ES-I3 (cell line): Measurements from ENCODE around the gene TMEM60.
"Not testable (repeated sequence)": the region's sequence is repeated elsewhere in the genome, so short reads cannot be mapped to it uniquely, and the experiment has no call there.

ENCODE experiments used
- H3K36me3 ChIP-seq: 2 replicates; pipeline ENCODE4 v1.6.1; 2013; ENCODE audit warnings: mild to moderate bottlenecking, low read length, control low read depth, moderate library complexity; ENCODE audit not compliant: insufficient read depth
- H3K4me1 ChIP-seq: 2 replicates; pipeline ENCODE4 v1.6.1; 2013; ENCODE audit warnings: mild to moderate bottlenecking, control low read depth, low read length; ENCODE audit not compliant: insufficient read depth
- H3K9ac ChIP-seq: 2 replicates; pipeline ENCODE4 v1.6.1; 2013; ENCODE audit warnings: low read depth, mild to moderate bottlenecking, low read length, moderate library complexity
- H3K9me3 ChIP-seq: 2 replicates; pipeline ENCODE4 v1.6.1; 2013; ENCODE audit warnings: mild to moderate bottlenecking, low read length, moderate library complexity; ENCODE audit not compliant: control insufficient read depth, insufficient read depth

Gene TMEM60

GRCh38 chr7:77798394-77799077, at the start of gene TMEM60, which contains the start of gene PHTF2:
Gene TMEM60 (minus strand): TSS chr7:77798434. CDS start chr7:77794373, 4,061 bp downstream.
Gene PHTF2 (plus strand): TSS chr7:77798773.
- H3K4me1 ChIP-seq, result peaks cover 10% of the 10 kb centered on the region
- H3K9ac ChIP-seq, result peak within 1 kb of the TSS; percentile 92
- no peaks in the 10 kb centered on the region for H3K9me3 ChIP-seq
- peaks cover 2% of the 10 kb centered on the region; the same call in 1 of the 2 replicates for H3K36me3 ChIP-seq

DNA sequence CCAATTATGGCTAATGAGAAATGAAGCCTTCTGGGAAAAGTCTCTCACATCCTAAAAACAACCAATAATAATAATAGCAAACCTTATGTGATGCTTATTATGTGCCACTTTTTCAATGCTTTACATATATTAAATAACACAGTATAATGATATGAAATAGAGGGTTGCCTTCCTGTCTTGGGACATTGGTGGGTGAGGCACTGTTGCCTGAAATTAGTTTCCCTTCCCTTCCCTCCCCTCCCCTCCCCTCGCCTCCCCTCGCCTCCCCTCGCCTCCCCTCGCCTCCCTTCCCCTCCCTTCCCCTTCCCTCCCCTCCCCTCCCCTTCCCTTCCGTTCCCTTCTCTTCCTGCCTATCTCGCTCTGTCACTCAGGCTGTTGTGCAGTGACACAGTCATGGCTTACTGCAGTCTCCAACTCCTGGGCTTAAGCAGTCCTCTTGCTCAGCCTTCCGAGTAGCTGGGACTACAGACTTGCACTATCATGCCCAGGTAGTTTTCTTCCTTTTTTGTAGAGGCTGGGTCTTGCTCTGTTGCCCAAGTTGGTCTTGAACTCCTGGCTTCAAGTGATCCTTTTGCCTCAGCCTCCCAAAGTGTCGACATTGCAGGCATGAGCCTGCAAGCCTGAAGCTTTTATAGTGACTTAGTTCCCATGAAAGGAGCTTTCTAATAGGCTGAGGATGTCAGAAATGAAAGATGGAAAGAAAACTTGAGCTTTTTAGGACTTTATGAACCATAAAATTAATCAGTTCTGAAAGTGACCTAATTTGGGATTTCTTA, 48.3 kb upstream of the TMEM60 start:
- H3K36me3 ChIP-seq, result no peaks in the 10 kb centered on the region
- peaks cover 3% of the 10 kb centered on the region; the same call in 1 of the 2 replicates for H3K4me1 ChIP-seq
- H3K9ac ChIP-seq, result no peak overlapping the region
- H3K9me3 ChIP-seq, result no peaks in the 10 kb centered on the region

DNA sequence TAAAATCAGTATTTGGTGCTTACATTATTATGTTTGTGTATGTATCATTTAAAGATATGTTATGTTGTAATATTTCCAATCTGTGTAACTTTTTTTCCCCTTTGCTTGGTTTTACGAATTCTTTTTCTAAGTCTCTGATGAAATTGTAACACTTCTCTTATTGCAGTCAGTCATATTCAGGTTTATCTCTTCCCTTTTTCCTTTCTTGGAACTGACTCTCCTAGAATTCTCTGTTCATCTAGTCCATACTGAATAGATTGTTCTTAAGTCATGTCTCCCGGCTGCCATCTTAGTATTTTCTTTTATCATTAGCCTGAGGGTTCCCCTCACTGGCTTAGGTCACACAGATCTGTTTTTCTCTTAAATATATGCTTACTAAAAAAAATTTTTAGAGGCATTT, 45.0 kb upstream of the TMEM60 start:
- H3K36me3 ChIP-seq, result no peaks in the 10 kb centered on the region
- H3K4me1 ChIP-seq, result peaks cover 3% of the 10 kb centered on the region; the same call in 1 of the 2 replicates
- H3K9me3 ChIP-seq, result no peaks in the 10 kb centered on the region
- no peak overlapping the region for H3K9ac ChIP-seq

DNA sequence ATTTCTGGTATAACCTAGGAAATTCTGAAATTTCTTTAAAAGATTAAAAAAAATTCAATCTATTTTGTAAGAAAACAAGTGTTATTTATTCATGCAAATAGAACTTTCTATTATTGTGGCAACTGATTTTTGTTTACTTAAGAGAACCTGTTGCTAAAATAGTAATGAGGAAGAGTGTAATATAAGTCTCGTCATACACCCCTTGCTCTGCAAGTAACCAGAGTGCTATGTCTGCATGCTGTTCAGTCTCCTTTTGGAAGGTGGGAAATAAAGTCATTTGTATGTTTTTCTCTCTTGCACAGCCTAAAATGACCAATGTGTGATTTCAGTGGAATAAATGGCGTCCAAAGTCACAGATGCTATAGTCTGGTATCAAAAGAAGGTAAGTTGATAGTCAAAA, 41.7 kb upstream of the TMEM60 start:
- Histone ChIP-seq H3K9ac (no peak overlapping the region), H3K36me3 (no peaks in the 10 kb centered on the region), H3K4me1 (no peaks in the 10 kb centered on the region), H3K9me3 (no peaks in the 10 kb centered on the region)

DNA sequence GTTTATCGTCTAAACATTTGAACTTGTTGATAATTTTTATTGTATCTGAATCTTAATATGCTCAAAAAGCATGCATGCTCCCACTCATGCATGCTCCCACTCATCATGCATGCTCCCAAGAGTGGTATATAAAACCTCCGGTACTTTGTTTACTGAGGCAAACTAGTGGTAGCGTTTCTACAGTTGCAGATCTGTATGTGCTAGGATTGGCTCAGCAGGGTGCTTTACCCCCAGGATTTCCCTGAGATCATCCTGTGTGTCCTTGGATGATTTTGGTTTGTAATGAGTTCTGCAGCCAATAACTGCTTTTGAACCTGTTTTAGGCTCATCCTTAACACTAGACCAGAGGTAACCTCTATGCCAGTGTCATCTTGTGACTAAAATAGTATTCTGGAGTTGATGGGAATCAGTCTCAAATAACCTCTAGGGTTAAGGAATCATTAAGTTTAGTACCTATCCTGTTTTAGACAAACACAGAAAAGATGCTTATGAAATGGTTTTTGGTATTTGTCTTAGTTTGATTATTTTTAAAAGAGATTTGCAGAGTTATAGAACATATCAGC, 40.8 kb upstream of the TMEM60 start:
- Histone ChIP-seq H3K9ac (no peak overlapping the region), H3K4me1 (peaks cover 5% of the 10 kb centered on the region; the same call in 1 of the 2 replicates), H3K9me3 (no peaks in the 10 kb centered on the region), H3K36me3 (no peaks in the 10 kb centered on the region)

DNA sequence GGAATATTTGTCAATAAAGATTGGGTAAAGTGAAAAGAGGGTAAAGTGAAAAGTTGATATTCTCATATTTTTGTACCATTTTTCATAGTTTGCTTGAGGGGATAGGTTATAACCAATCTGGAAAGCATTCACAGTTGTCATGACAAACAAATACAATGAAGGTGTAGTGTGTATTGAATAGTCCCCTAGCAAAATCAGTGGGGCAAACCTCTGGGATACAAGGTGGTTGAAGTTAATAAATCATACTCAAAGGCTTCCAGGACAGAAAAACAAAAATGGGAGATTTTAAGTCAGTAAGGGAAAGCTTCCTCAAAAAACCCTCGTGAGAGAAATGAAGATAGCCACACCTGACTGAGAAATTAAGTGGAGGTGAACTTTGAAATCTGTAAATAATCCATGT, 39.7 kb upstream of the TMEM60 start:
- Histone ChIP-seq H3K9ac (no peak overlapping the region), H3K4me1 (peaks cover 5% of the 10 kb centered on the region; the same call in 1 of the 2 replicates), H3K9me3 (no peaks in the 10 kb centered on the region), H3K36me3 (no peaks in the 10 kb centered on the region)

GRCh38 chr7:77837275-77837674, 39.0 kb upstream of the TMEM60 start:
- Histone ChIP-seq H3K36me3 (no peaks in the 10 kb centered on the region), H3K9ac (no peak overlapping the region), H3K9me3 (no peaks in the 10 kb centered on the region), H3K4me1 (peaks cover 5% of the 10 kb centered on the region; the same call in 1 of the 2 replicates)

DNA sequence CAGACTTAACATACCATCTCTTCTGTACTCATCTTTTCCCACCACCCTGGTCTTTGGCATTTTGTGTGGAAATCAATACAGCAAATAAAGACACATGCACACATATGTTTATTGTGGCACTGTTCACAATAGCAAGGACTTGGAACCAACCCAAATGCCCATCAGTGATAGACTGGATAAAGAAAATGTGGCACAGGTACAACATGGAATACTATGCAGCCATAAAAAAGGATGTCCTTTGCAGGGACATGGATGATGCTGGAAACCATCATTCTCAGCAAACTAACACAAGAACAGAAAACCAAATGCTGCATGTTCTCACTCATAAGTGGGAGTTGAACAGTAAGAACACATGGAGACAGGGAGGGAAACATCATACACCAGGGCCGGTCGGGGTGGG, 38.2 kb upstream of the TMEM60 start:
- H3K4me1 ChIP-seq, H3K36me3 ChIP-seq, H3K9ac ChIP-seq, H3K9me3 ChIP-seq: not testable (repeated sequence)

GRCh38 chr7:77833136-77833535, 34.9 kb upstream of the TMEM60 start:
- H3K9ac ChIP-seq, result no peak overlapping the region
- H3K36me3 ChIP-seq, result no peaks in the 10 kb centered on the region
- no peaks in the 10 kb centered on the region for H3K9me3 ChIP-seq
- peaks cover 5% of the 10 kb centered on the region for H3K4me1 ChIP-seq

DNA sequence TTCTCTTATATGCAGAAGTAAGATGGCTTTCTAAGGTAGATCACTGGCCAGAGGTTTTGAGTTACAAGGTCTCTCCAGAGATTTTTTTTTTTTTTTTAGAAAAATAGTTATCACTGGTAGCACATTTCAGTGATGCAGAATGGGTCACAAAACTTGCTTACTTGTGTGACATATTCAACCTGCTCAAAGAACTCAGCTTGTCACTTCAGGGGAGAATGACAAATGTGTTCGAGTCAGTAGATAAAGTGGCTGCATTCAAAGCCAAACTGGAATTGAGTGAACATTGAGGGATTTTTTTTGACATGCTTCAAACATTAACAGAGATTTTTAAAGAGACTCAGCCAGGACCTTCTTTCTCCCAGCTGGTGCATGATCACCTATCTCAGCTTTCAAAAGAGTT, 33.7 kb upstream of the TMEM60 start:
- Histone ChIP-seq H3K9ac (no peak overlapping the region), H3K9me3 (no peaks in the 10 kb centered on the region), H3K4me1 (peaks cover 5% of the 10 kb centered on the region), H3K36me3 (no peaks in the 10 kb centered on the region)

GRCh38 chr7:77831481-77831880, 33.2 kb upstream of the TMEM60 start:
- no peaks in the 10 kb centered on the region for H3K9me3 ChIP-seq
- H3K9ac ChIP-seq, result no peak overlapping the region
- H3K4me1 ChIP-seq, result peaks cover 5% of the 10 kb centered on the region
- H3K36me3 ChIP-seq, result no peaks in the 10 kb centered on the region

DNA sequence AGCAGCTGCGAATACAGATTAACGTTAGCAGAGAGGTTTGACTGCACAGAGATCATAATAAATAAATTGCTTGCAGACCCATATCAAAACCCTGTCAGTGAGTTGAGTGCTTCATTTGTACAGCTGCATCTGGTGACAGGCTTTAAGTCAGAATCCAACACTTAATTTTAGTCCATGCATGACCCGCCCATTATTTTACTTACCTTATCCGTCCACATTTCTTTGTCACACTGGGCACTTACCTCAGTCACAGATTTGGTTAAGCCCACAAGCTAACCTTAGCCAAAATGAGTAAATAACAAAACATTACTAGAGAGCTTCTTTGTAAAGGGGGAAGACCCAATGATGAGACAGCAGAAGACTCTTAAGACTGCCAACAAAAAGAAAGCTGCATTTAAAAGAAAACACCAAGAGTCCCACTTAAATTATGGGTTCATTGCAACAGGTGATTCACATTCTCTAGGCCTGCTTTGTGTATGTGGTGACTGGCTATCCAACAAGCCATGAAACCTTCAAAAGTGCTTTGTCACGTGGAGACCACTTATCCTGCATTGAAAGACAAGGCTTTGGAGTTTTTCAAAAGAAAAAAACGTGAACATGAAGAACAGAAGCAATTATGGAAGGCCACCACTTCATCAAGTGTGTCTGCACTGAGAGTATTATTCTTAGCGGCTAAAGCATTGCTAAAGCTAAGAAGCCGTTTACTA, 32.6 kb upstream of the TMEM60 start:
- H3K9ac ChIP-seq, result no peak overlapping the region
- H3K4me1 ChIP-seq, result peaks cover 5% of the 10 kb centered on the region
- H3K36me3 ChIP-seq, result no peaks in the 10 kb centered on the region
- no peaks in the 10 kb centered on the region for H3K9me3 ChIP-seq

DNA sequence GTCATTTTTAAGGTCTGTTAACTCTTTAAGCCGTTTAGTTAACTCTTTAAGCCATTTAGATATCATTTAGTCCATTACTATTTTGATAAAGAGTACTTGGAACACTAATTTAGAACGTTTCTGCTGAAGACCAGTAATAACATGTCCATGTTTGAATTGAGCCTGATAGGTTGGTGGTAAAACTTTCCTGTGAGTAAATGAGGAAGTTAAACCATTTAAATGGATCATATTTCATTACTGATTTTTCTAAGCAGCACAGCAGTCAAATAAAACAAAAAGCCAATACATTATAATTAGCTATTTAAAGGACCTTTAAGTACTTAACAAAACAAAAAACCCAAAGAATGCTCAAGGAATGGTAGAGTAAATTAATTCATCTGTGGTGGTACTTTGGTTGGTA, 29.8 kb upstream of the TMEM60 start:
- Histone ChIP-seq H3K9me3 (no peaks in the 10 kb centered on the region), H3K36me3 (no peaks in the 10 kb centered on the region), H3K4me1 (no peaks in the 10 kb centered on the region; the same call in 1 of the 2 replicates), H3K9ac (no peak overlapping the region)

DNA sequence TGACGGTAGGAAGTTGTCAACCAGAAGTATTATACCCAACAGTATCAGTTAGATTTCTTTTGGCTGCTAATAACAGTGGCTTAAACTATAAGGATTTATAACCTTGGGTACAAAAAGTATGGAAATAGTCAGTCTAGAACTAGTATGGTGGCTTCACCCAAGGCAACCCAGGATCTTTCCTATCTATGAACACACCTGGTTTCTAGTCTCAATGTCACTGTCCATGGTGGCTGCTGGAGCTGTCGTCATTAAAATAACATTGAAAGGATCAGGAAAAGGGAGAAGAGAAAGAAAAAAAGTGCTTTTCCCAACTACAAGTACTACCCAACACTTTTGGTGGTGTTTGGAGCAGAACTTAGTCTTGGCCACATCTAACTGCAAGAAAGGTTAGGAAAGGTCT, 28.1 kb upstream of the TMEM60 start:
- H3K9ac ChIP-seq, result no peak overlapping the region
- H3K36me3 ChIP-seq, result no peaks in the 10 kb centered on the region
- H3K9me3 ChIP-seq, result peaks cover under 1% of the 10 kb centered on the region; the same call in 1 of the 2 replicates
- no peaks in the 10 kb centered on the region; the same call in 1 of the 2 replicates for H3K4me1 ChIP-seq
